T follicular helper cell (primary cell): Measurements from ENCODE around the gene CMSS1.

ENCODE experiments used
- DNase-seq: peaks from one replicate; pipeline ENCODE4 v3.0.0-alpha.2; 2020; ENCODE audit warnings: low read depth

Gene CMSS1

DNA sequence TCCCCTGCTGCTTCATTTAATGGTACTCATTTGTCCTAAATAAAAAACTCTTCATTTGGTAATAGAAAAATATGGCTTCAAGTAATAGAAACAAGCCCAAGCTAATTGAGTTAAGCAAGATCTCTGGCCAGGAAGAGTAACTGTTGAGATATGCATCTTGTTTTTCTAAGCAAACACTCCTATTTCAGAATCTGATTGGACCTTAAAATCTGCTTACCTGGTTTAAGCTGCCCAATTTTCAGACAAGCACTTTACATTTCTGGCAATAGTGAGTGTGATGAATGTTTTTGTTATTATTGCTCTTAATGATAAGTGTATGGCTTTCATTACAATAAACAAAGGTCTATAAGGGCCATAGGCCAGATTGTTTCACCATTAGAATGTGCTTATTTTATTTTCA lies 86.2 kb downstream of the CMSS1 start:
- no peak for DNase-seq

DNA sequence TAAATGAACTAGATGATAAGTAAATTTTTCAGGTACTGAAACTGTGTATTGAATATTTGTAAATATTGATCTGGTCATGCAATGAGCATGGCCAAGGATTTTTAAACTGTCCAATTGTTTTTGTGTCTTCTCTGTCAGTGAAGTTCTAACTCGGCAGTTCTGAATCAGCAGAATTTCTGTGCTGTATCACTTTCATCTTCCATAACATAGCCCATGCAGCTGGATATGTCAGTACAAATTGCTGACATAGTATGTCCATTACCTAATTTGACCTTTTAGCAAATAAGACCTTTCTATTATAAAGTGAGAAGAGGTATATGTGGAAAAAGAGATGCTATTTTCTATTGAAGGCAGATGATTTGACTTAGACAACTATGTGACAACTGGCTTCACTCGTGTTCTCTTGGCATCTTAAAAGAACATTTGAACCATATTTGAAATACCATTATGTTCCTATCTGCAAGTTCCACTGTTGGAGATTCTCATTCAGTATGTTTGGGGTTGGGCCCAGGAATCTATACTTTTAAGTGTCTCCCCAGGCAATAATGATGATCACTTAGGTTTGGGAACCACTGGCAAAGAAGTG lies 90.4 kb downstream of the CMSS1 start:
- no peak for DNase-seq

DNA sequence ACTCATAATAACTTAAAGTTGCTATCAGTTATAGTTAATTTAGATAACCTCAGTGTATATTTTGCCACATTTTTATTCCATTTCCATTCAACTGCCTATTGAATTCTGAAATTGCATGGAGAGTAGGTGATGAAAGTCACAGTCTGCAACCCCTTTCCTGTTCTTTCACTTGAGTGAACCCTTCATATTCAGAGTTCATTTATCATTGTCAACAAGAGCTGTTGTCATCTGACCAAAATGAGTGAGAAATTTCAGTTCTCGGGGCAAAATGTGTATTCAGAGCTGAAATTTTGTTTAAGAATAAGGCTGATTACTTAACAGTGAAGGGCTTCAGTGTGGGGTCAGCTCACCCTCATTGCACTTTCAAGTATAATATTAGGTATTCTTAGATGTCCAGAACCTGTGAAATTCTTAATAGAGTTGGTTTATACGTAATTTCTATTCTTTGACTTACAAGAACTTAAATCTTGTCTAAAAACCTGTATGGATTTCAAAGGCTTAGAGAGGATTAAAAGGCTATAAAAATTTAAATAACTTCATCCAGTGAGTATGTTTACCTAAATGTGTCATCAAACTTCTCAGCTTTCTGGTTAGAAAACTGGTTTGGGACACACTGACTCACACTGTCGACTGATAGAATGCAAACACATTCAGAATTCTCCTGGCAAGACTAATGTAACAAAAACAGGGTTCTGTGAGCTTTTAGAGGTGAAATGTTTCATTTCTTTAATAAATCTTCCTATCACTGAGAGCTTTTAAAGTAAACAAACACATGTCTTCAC lies 92.2 kb downstream of the CMSS1 start:
- no peak for DNase-seq

DNA sequence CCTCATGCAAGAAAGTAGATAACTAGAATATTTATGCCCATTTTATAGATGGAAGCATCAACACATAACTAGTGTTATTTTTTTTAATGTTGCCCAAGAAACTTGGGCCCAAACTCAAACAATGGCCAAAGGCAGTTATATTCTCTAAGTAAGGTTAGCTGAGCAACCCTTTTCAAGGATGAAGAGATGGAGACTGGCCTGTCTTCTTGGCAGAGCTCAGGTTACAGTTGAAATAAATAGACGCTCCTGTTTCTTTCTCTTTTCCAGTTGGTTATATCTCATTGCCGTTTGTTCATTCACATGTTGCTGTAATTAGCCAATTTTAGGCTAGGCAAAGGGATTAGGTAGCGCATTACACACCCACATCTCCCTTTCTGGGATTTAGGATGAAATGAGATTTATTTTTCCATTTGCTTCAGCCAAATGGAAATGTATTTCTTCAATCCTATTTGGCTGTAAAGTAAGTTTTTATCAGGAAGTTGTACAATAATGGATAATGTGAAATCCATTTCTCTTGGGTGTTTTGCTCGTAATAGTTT lies 93.2 kb downstream of the CMSS1 start:
- DNase-seq: no peak

DNA sequence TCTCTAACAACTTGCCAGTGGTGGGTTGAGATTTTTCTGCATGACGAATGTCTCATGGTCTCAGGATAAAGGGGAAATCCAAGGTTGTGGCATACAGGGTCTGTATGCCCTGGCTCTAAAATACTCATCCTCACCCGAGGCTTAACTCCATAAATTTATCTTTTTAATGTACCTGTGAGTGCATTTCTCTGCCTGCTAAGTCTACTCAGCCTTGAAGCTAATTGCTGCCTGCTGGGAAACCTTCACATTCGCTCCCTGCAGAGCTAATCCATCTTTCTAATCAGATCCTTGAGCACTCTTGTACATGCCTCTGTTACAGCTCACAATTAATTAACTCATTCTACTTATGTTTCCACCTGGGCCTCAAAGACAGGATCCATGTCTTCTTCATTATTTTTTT lies 93.8 kb downstream of the CMSS1 start:
- no peak for DNase-seq

DNA sequence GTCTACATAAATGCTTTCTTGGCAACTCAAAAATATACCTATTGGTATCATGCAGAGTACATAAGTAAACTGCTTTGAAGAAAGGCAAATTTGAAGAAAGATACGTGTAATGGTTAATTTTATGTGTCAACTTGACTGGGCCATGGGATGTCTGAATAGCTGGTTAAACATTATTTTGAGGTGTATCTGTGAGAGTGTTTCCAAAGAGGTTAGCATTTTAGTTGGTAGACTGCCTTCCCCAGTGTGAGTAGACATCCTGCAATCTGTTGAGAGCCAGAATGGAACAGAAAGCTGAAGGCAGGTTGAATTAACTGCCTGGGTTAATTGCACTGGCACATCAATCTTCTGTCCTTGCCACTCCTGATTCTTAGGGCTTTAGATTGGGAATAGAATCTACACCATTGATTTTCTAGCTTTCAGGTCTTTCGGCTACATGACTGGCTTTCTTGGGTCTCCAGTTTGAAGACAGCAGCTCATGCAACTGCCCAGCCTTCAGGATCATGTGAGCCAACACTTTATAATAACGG lies 98.3 kb downstream of the CMSS1 start:
- no peak for DNase-seq

DNA sequence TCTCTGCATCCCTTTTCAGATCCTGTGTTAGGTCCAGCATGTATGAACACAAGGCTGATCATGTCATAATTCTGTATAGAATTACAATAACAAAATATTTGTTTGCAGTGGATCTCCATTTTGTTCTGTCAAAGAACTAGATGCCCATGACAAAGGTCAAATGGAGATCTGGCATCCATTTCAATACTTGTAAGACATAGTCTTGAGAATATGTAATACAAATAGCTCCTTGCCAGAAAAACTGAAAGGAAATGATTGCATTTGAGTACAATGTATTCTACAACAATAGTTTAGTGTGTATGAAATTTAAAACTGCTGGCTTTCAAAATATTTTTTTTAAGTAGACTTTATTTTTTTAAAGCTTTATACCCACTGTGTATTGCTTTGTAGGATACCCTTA lies 101.1 kb downstream of the CMSS1 start:
- no peak for DNase-seq

DNA sequence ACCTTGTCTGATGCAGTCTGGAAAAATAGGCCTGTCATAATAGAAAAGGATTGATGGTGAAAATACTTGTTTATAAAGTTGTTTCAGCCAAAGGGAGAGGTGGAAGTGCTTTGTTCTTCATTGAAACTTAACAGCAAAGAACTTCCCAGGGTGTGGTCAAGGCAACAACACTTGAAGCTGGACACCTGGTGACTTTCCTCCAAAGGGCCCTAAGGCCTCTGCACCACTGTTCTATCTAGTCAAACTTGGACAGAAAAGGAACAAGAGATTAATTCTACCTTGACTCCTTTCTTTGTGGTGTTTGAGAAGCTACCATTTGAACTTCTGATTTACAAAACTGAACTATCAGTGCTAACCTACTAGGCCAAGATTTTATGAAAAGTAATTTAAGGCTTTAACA lies 102.0 kb downstream of the CMSS1 start:
- DNase-seq: no peak

DNA sequence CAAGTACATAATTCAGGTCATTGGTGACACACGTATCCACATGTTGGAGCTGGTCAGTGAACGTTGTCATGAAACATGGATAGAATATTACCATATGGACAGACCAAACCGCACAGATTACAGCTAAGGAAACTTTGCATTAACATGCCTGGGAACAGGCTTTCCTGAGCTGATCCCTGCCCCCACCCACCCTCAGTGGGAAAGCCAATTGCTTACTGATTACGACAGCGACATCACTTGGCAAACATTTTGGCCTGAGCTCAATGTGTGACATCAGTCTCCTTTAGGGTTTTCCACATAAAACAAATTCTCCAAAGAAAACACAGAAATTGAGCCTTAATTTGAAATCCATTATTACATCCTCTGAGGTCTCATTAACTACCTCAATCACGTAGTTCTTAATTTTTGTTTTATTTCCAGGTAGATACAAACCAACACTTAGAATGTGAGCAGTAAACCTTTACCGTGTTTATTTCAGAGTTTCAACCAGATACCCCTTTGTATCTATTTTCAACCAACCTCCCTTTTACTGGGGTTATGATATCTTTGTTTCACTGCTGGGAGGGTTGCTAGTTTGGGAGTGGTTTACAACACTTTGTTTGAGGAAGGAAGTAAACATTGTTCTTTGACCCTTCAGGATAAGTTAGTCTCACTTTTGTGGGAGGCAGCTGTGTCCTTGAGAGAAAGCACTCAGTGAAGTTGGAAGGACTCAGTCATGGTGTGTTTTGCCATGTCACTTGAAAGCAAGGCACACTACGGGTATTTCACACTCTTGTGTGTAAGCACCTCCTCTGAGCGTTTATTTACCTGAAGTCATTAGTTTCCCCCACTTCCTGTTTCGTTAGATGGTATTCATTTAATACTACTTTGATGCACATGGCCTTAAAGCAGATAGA lies 103.1 kb downstream of the CMSS1 start:
- DNase-seq: no peak

DNA sequence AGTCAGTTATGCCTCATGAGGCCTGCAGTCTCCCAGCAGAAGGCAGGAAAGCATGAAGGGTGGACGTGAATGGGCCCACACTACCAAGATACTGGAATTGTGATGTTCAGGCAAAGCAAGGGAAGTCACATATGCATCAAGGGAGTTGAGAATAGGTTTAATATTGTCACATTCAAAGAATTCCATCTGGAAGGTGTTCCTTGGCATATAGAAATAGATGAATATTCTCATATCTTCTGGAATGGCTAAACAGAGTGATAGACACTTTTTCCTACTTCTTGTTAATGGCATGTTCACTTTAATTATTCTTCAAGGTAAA lies 103.7 kb downstream of the CMSS1 start:
- no peak for DNase-seq

DNA sequence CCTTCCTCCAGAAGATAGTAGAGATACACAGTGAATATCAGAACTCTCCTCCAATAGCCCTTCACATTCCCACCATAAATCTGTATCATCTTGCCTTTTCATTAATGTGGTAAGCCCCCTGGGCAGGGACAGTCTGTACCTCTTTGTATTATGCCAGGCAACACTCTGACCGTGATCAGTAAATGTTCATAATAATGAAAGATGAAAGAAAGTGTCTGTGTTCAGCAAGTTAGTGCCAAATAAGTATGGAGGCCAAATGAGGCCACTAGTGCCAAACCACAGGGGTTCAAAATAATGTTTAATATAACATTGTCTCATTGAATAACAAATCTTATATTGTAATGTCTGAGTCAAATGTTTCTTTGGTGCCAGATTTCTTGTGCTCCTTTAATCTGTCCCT lies 104.3 kb downstream of the CMSS1 start:
- no peak for DNase-seq

DNA sequence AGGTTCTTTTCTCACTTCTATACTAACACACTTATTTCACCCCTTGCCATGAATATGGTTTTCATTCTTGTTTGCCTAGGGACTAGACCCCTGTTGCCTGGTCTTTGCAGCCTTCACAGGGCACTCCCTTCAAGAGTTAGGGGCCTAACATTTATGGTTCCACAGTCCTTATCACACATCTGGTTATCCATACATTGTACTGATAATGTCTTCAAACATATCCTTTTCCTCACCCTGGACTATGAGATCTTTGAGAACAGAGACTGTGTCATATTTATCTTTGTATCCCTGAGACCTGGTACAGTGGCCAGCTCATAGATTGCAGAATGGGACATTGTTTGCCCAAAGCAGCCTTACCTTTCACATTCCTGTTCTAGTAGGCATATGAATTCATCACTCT lies 106.2 kb downstream of the CMSS1 start:
- DNase-seq: no peak

DNA sequence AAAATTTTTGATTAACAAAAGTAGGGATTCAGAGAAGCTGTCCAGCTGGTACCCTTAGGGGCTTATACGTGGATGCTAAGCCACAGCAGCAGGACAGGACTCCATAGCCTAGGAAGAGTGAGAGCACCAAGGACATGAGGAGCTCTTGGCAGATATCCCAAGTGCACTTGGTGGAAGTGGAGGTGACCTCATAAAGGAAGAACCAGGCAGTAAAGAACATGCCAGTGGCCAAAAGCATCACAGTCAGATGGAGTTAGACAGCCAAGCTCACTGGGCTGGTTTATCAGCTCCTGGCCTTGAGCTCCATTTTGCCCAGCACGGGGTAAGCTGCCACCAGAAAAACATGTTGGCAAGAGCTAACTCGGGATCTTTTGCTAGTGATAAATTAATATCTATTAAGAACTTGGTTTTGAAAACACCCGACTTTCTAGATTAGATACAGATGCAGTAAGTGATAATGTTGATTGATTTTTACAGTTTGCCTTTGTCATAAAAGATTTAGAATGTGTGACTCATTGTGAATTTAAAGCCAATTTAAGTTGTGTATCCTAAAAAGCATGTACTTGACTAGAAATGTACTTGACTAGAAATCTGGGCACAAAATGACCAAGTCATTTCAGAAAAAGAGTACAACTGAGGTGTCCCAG lies 108.0 kb downstream of the CMSS1 start:
- DNase-seq: no peak

DNA sequence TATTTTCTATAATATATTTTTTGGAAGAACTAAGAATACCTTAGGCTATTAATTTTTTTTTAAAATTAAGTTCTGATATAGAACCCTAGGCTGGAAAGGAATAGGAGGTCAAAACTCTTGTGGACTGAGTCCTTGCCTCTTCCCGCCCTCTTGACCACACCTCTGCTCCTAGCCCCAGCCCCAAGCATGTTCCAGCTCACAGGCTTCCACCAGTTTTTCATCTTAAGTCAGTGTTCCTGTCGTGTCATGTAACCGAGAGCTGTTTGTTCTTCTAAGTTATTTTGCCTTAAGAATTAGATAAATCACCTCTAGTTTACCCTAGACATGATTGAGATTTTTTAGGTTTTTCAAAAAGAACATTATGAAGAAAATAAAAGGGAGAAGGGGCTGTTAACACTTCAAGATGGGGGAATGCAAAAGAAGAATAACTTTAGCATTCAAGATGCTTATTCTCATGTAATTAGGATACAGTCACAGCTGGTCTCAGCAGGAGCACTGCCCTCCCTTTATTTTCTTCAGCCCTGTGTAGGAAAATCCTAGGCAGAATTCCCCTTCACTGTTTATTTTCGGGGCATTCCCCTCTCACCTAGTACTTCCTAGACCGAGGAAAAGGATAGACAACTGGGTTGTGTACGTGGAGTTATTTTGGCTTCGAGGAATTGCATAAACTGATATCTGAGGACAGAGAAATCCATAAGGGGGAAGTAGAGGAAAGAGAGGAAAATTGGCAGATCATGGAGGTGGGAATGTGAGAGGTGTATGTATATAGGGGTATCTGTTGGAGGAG lies 110.2 kb downstream of the CMSS1 start:
- DNase-seq: no peak

DNA sequence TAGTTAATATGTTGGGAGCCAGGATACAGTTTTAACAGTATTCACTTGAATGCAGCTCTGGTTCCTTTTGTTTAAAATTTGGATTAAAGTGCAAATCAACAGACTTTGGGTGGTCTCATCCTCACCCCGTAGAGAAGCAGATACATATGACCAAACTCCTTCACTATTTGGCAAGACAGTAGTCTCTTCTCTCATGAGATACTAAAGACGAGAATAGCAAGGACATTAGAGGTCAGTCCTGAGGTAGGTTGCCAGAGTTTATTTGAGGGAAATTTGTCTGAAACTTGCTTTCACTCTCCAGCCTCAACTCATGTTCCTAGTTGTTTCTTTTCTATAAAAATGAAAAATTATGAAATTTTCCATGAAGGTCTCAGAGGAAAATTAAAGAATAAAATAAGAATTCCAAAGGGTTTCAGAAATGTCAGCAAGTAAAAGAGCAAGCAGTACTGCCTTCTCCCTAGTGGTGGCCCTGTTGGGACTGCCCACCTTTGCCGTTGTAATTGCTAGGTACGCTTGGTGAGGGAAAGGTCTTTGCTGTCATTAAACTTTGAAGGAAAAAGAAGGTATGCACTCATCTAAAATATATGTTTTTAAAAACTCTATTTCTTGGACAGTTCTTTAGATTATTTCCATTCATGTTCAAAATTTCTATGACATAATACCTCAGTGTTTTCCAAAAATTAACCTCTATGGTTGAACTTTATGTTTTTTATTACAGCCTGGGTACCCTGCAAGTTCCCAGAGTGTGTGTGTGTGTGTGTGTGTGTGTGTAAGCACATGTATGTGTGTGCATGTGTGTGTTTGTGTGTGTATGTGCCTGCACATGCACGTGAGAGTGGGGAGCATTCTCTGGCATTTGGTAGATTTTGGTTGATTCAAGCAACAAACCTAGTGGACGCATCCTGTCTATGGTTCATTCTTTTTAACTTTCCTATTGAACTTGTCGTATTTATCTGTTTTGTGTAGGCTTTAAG lies 111.4 kb downstream of the CMSS1 start:
- no peak for DNase-seq

DNA sequence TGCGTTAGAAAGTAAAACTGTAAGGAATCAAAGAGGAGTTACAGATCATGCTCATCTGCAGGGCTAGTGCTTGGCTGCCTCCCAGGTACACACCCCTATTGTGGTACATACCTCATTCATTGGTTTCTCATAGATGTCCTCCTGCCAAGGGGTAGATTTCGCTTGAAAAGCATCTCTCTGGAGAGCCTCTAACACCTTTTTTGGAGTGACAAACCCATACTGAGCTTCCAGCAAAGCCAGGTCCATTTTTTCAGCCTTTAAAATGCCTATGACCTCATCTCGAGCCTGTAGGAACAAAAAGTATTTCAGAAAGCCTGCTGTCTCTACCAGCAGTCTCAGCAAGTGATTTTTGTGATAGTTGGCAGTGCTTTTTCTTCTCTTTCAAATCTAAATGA lies 112.1 kb downstream of the CMSS1 start:
- no peak for DNase-seq

DNA sequence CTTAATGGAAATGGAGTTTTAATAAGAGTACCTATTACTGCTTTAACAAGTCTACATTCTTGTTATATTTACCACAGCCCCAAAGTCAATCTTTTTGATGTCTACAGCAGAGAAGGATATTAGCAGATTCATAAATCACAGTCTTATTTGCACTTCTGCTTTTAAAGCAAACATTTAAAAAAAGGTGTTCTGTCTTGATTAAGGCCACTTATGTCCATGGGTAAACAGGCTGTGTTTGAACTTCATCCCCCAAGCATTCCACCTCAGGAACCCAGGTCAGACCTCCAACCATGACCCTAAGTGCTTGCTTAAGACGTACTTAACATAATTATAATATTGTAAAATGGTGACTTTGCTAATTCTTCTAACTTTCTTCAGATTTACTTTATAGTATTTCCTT lies 113.4 kb downstream of the CMSS1 start:
- no peak for DNase-seq

DNA sequence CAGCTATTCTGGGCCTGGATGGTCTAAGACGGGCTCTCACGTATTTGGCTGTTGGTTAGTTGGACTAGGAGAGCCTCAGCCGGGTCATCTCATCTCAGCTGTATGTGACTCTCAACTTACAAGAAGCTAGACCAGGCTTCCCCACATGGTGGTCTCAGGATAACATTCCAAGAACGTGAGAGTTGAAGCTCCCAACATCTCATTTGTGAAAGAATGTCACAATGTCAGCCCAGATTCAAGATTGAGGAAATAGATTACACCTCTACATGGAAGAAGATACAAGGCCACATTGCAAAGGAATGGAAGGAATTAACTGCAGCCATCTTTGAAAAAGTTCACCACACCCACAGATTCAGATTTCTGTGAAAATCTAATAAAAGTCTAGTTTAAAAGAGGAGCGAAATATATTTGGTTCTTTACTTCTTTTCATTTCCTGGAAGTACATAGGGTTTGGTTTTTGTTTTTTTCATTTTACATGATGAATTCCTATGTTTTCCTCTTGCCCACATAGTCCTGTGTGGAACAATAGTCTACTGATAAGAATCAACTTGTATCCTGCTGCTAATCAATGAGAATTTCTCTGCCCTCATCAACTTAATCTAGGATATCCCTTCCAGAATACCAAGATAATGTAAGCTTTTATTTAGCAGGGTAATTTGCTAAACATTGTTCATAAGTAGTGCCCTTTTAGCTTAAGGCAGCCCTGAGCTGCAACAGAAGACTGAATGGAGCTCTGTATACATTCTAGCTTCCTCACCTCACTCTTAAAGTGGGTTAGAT lies 116.5 kb downstream of the CMSS1 start:
- DNase-seq: no peak
